ENCODE results near the gene GLRA1. TPM values are rescaled to one million over a fixed set of nuclear protein-coding genes. Genes with fewer than 3 reads are reported as not detected.

Gene GLRA1
- total and polyA plus RNA-seq, 4 experiments from 2014 or later, result not detected

- ChIA-PET CTCF (ENCODE audit: partially characterized antibody) (interaction anchor here (0.6 to 2.2 kb wide), 5 partner anchors 16 to 520 kb away, joined by 3 to 7 read pairs (median 4); partner anchors contain the start of gene GM2A), POLR2A (ENCODE audit: partially characterized antibody) (interaction anchor here (0.5 to 8.4 kb wide), 14 partner anchors 11 to 1072 kb away, joined by 3 to 214 read pairs (median 4); partner anchors contain the start of genes ATOX1 and RBM22)
- Mint-ChIP-seq H3K36me3 (peaks cover 15 to 34% of the 10 kb centered on the region in 2 donors), H3K27ac (peak overlapping the region in 6 of 7 donors; percentile 12 to 96 (median 88)), H3K27me3 (no peaks in the 10 kb centered on the region), H3K4me1 (peaks cover 42 to 66% (median 53%) of the 10 kb centered on the region in 4 donors), H3K4me3 (peak overlapping the region; percentile 85 to 96 (median 94)), H3K9me3 (no peaks in the 10 kb centered on the region)
- H3K4me3 ChIP-seq (ENCODE audit: low read length in 2 of 2), result peak overlapping the region; percentile 57 to 76
- intact Hi-C loops (cut with micrococcal nuclease), result loop anchor here (5.0 kb wide), 2 partner anchors 616 to 1321 kb away; partner anchors contain the start of gene ANXA6
- peak in 1 of 5 donors; percentile 47 for DNase-seq
- H3K9me3 ChIP-seq (ENCODE audit: control insufficient read depth in 1 of 2, low read length in 2 of 2), result no peaks in the 10 kb centered on the region
- H3K27me3 ChIP-seq (ENCODE audit: insufficient read depth, low read length), result no peaks in the 10 kb centered on the region
- H3K4me1 ChIP-seq (ENCODE audit: insufficient read depth, low read length), result peaks cover 65% of the 10 kb centered on the region
- H3K27ac ChIP-seq (ENCODE audit: low read depth, low read length), result peak overlapping the region; percentile 82
- peaks cover 9% of the 10 kb centered on the region for H3K36me3 ChIP-seq (ENCODE audit: insufficient read depth, low read length)
These were observed 151.6 kb downstream of the GLRA1 start for GRCh38 chr5:151772846-151773561.

Other genes starting within 250 kb of the GLRA1 start
- gene SPARC, start 237.9 kb downstream of the GLRA1 start, total RNA-seq, result under 1 TPM; 0.19 to 0.47 TPM
- gene SPARC, start 237.9 kb downstream of the GLRA1 start, polyA plus RNA-seq, result under 1 TPM in 1 of 2 donors, not detected in 1; 0.37 TPM
- 10 to 100 TPM; 28.2 to 31.0 TPM for gene ATOX1, start 166.2 kb downstream of the GLRA1 start, total RNA-seq
- gene ATOX1, start 166.2 kb downstream of the GLRA1 start, polyA plus RNA-seq, result 10 to 100 TPM; 42.8 to 64.5 TPM
- gene G3BP1, start 152.9 kb downstream of the GLRA1 start, total RNA-seq, result 100 to 1,000 TPM; 189 to 193 TPM
- gene G3BP1, start 152.9 kb downstream of the GLRA1 start, polyA plus RNA-seq, result 100 to 1,000 TPM; 178 to 188 TPM

Measured in CD4-positive, alpha-beta memory T cell (primary cell).